HG03135 (cell line): ENCODE measurements around the gene POT1.

Experiments
- ATAC-seq: cut with Tn5 transposase; IDR thresholded peaks from one replicate; pipeline ENCODE4 v1.9.1; 2021; ENCODE audit warnings: mild to moderate bottlenecking, moderate library complexity; ENCODE audit not compliant: unreplicated experiment

Gene POT1

GRCh38 chr7:124810605-124811004 lies 119.0 kb downstream of the POT1 start:
- ATAC-seq, result no peak

- ATAC-seq, result no peak
Observed at GRCh38 chr7:124808206-124808605, 121.4 kb downstream of the POT1 start.

- ATAC-seq, result no peak
Observed at GRCh38 chr7:124801330-124801895, 128.2 kb downstream of the POT1 start.

GRCh38 chr7:124800386-124800785 lies 129.2 kb downstream of the POT1 start:
- ATAC-seq, result no peak

- no peak for ATAC-seq
Observed at GRCh38 chr7:124799448-124799847, 130.2 kb downstream of the POT1 start.

- no peak for ATAC-seq
Observed at GRCh38 chr7:124796771-124797170, 132.9 kb downstream of the POT1 start.

- ATAC-seq, result no peak
Observed at GRCh38 chr7:124792696-124793095, 136.9 kb downstream of the POT1 start.

- no peak for ATAC-seq
Observed at GRCh38 chr7:124792002-124792401, 137.6 kb downstream of the POT1 start.

GRCh38 chr7:124791426-124791825 lies 138.2 kb downstream of the POT1 start:
- no peak for ATAC-seq

GRCh38 chr7:124790645-124791044 lies 139.0 kb downstream of the POT1 start:
- ATAC-seq, result no peak

GRCh38 chr7:124785994-124786393 lies 143.6 kb downstream of the POT1 start:
- no peak for ATAC-seq

- ATAC-seq, result peak; percentile 84
Observed at GRCh38 chr7:124784879-124785818, 144.5 kb downstream of the POT1 start.

GRCh38 chr7:124783271-124783670 lies 146.4 kb downstream of the POT1 start:
- ATAC-seq, result no peak

- no peak for ATAC-seq
Observed at GRCh38 chr7:124781907-124782734, 147.5 kb downstream of the POT1 start.

GRCh38 chr7:124781418-124781817 lies 148.2 kb downstream of the POT1 start:
- no peak for ATAC-seq

GRCh38 chr7:124780608-124781007 lies 149.0 kb downstream of the POT1 start:
- no peak for ATAC-seq

- no peak for ATAC-seq
Observed at GRCh38 chr7:124780056-124780455, 149.6 kb downstream of the POT1 start.

- no peak for ATAC-seq
Observed at GRCh38 chr7:124779620-124780019, 150.0 kb downstream of the POT1 start.

- ATAC-seq, result no peak
Observed at GRCh38 chr7:124779194-124779593, 150.4 kb downstream of the POT1 start.

GRCh38 chr7:124777268-124777667 lies 152.4 kb downstream of the POT1 start:
- ATAC-seq, result no peak

- no peak for ATAC-seq
Observed at GRCh38 chr7:124776153-124776552, 153.5 kb downstream of the POT1 start.
